ENCODE measurements around the gene CYP1A2.

CYP1A2 gene

GRCh38 chr15:74742422-74742821 is 6.2 kb upstream of the CYP1A2 start:
- no peak overlapping the region for H3K27ac ChIP-seq
- TF ChIP-seq CTCF (IDR thresholded peaks at IDR 0.05) (no peak), ZFX (IDR thresholded peaks at IDR 0.05; ENCODE audit: borderline replicate concordance) (no peak)

GRCh38 chr15:74746389-74746788 is 2.3 kb upstream of the CYP1A2 start:
- H3K27ac ChIP-seq: no peak overlapping the region
- no peak for TF ChIP-seq ZFX (IDR thresholded peaks at IDR 0.05; ENCODE audit: borderline replicate concordance)
- no peak for TF ChIP-seq CTCF (IDR thresholded peaks at IDR 0.05)

- TF ChIP-seq ZFX (IDR thresholded peaks at IDR 0.05; ENCODE audit: borderline replicate concordance) (no peak), CTCF (IDR thresholded peaks at IDR 0.05) (no peak)
- H3K27ac ChIP-seq: no peak overlapping the region
Observed at GRCh38 chr15:74749832-74750231, 1.2 kb downstream of the CYP1A2 start.

GRCh38 chr15:74750751-74751150 is 2.1 kb downstream of the CYP1A2 start:
- TF ChIP-seq CTCF (IDR thresholded peaks at IDR 0.05) (no peak), ZFX (IDR thresholded peaks at IDR 0.05; ENCODE audit: borderline replicate concordance) (no peak)
- H3K27ac ChIP-seq: no peak overlapping the region

- TF ChIP-seq CTCF (IDR thresholded peaks at IDR 0.05) (no peak), ZFX (IDR thresholded peaks at IDR 0.05; ENCODE audit: borderline replicate concordance) (no peak)
Observed at GRCh38 chr15:74752011-74752410, 3.4 kb downstream of the CYP1A2 start.

GRCh38 chr15:74752531-74752930 is 3.9 kb downstream of the CYP1A2 start:
- no peak for TF ChIP-seq CTCF (IDR thresholded peaks at IDR 0.05)
- TF ChIP-seq ZFX (IDR thresholded peaks at IDR 0.05; ENCODE audit: borderline replicate concordance): no peak
- H3K27ac ChIP-seq: no peak overlapping the region

More at GRCh38 chr15:74752011-74752410, 3.4 kb downstream of the CYP1A2 start:
- H3K27ac ChIP-seq: no peak overlapping the region

GRCh38 chr15:74754593-74755215 is 6.1 kb downstream of the CYP1A2 start:
- TF ChIP-seq CTCF (IDR thresholded peaks at IDR 0.05) (no peak), ZFX (IDR thresholded peaks at IDR 0.05; ENCODE audit: borderline replicate concordance) (no peak)
- H3K27ac ChIP-seq: no peak overlapping the region
